CD14-positive monocyte (primary cell): Measurements from ENCODE around the gene PVALEF. TPM values are rescaled to one million over a fixed set of nuclear protein-coding genes. Genes with fewer than 3 reads are reported as not detected.

Experiments
- DNase-seq, 3 donors: peaks; one replicate each; pipeline ENCODE4 v3.0.0-alpha.2; 2011 to 2022
- H2AFZ ChIP-seq: 2 replicates; pipeline ENCODE4 v1.6.0; 2012; ENCODE audit warnings: mild to moderate bottlenecking, low read depth, low read length, inconsistent platforms; ENCODE audit not compliant: insufficient read depth, poor library complexity, severe bottlenecking
- H3K27ac ChIP-seq, 2 donors: 1 replicate in 1 of 2; 2 replicates in 1 of 2; pipeline ENCODE4 v1.5.1; 2012 to 2013; ENCODE audit warnings: low read length in 2 of 2, control low read depth in 1 of 2, inconsistent platforms in 1 of 2, low read depth in 1 of 2, mild to moderate bottlenecking in 1 of 2
- H3K27me3 ChIP-seq, 2 donors: one replicate each; pipeline versions ENCODE4 v1.6.0 to v1.6.1; 2011 to 2013; ENCODE audit warnings: low read length in 2 of 2; ENCODE audit not compliant: control insufficient read depth in 2 of 2, insufficient read depth in 2 of 2
- H3K36me3 ChIP-seq, 2 donors: replicated peaks in 1 of 2; 1 replicate in 1 of 2; 2 replicates in 1 of 2; pipeline versions ENCODE4 v1.5.1 to v1.6.1; 2012 to 2013; ENCODE audit warnings: low read length in 2 of 2, control low read depth in 1 of 2, inconsistent platforms in 1 of 2, mild to moderate bottlenecking in 1 of 2; ENCODE audit not compliant: insufficient read depth in 2 of 2, control insufficient read depth in 1 of 2
- H3K4me1 ChIP-seq, 2 donors: 1 replicate in 1 of 2; 2 replicates in 1 of 2; pipeline versions ENCODE4 v1.5.1 to v1.6.1; 2012 to 2013; ENCODE audit warnings: low read length in 2 of 2, control low read depth in 1 of 2, inconsistent platforms in 1 of 2, mild to moderate bottlenecking in 1 of 2, moderate library complexity in 1 of 2; ENCODE audit not compliant: insufficient read depth in 2 of 2, control insufficient read depth in 1 of 2
- H3K4me2 ChIP-seq: replicated peaks from 2 replicates; pipeline ENCODE3; 2012; ENCODE audit warnings: low read length, moderate library complexity, mild to moderate bottlenecking; ENCODE audit not compliant: poor library complexity, severe bottlenecking; ENCODE audit errors: extremely low read depth
- H3K4me3 ChIP-seq, 3 experiments: fragments of 200-600 bp in 1 of 3; sonication (generic) in 1 of 3; replicated peaks in 1 of 3; 1 replicate in 2 of 3; 2 replicates in 1 of 3; pipeline ENCODE4 v1.5.1; 2011 to 2013; ENCODE audit warnings: low read length in 3 of 3, mild to moderate bottlenecking in 3 of 3, control low read depth in 2 of 3, low read depth in 2 of 3, inconsistent platforms in 1 of 3, moderate library complexity in 1 of 3
- H3K79me2 ChIP-seq: 2 replicates; pipeline ENCODE4 v1.6.0; 2012; ENCODE audit warnings: mild to moderate bottlenecking, control low read depth, inconsistent platforms, low read length, moderate library complexity; ENCODE audit not compliant: insufficient read depth
- H3K9ac ChIP-seq: 2 replicates; pipeline ENCODE4 v1.6.0; 2017; ENCODE audit warnings: low read length, mild to moderate bottlenecking; ENCODE audit not compliant: insufficient read depth, poor library complexity, severe bottlenecking
- H3K9me3 ChIP-seq, 2 donors: replicated peaks in 1 of 2; 1 replicate in 1 of 2; 2 replicates in 1 of 2; pipeline versions ENCODE4 v1.5.1 to v1.6.1; 2012 to 2013; ENCODE audit warnings: low read length in 2 of 2, control low read depth in 1 of 2; ENCODE audit not compliant: control insufficient read depth in 1 of 2, insufficient read depth in 1 of 2
- H4K20me1 ChIP-seq: 2 replicates; pipeline ENCODE4 v1.6.0; 2012; ENCODE audit warnings: mild to moderate bottlenecking, low read length, control low read depth, moderate library complexity; ENCODE audit not compliant: insufficient read depth
- H3K27ac Mint-ChIP-seq, 7 donors: one replicate each; pipeline ENCODE4 v1.8.0; 2020; ENCODE audit warnings: mild to moderate bottlenecking in 7 of 7, mixed read lengths in 7 of 7, moderate library complexity in 6 of 7, inconsistent platforms in 2 of 7
- H3K27me3 Mint-ChIP-seq, 3 donors: one replicate each; pipeline ENCODE4 v1.8.0; 2021 to 2022; ENCODE audit warnings: low read depth in 3 of 3, mild to moderate bottlenecking in 3 of 3, mixed read lengths in 3 of 3, moderate library complexity in 3 of 3, inconsistent platforms in 1 of 3
- H3K36me3 Mint-ChIP-seq, 2 donors: one replicate each; pipeline ENCODE4 v1.8.0; 2020; ENCODE audit warnings: mixed read lengths in 2 of 2, inconsistent platforms in 1 of 2, mild to moderate bottlenecking in 1 of 2
- H3K4me1 Mint-ChIP-seq: one replicate; pipeline ENCODE4 v1.8.0; 2020; ENCODE audit warnings: mild to moderate bottlenecking, mixed read lengths
- H3K4me3 Mint-ChIP-seq, 2 donors: one replicate each; pipeline ENCODE4 v1.8.0; 2020; ENCODE audit warnings: mild to moderate bottlenecking in 2 of 2, mixed read lengths in 2 of 2, moderate library complexity in 1 of 2
- H3K9me3 Mint-ChIP-seq, 7 donors: one replicate each; pipeline ENCODE4 v1.8.0; 2020 to 2022; ENCODE audit warnings: mixed read lengths in 7 of 7, mild to moderate bottlenecking in 6 of 7, moderate library complexity in 6 of 7, inconsistent platforms in 2 of 7
- CTCF ChIP-seq: fragments of 200-600 bp; IDR thresholded peaks from one replicate; pipeline ENCODE4 v1.8.0; 2022; ENCODE audit warnings: antibody characterized with exemption, mild to moderate bottlenecking
- WGBS: methylation state at CpG from one replicate; pipeline ENCODE4 v1.1.5; 2013; ENCODE audit warnings: missing lambda C conversion rate; ENCODE audit not compliant: insufficient coverage; 5-methylcytosine and 5-hydroxymethylcytosine counted together
- intact Hi-C, 2 donors: fragments of 100-400 bp; cut with micrococcal nuclease; formaldehyde crosslinking; loops; one replicate each; pipeline versions ENCODE4 v1.15.0 to v1.15.1; 2023
- polyA plus RNA-seq, 3 donors: library from polyadenylated mRNA; depleted of rRNA in 1 of 3; unstranded in 2 of 3; stranded (reverse) in 1 of 3; fragments of 300-500 nt in 2 of 3; fragments of >200 nt in 1 of 3; fragmentation: Illumina TruSeq in 2 of 3; gene quantifications; 1 replicate in 2 of 3; 2 replicates in 1 of 3; pipeline ENCODE4 v1.2.3, GENCODE V29; 2012 to 2021

Gene PVALEF
- polyA plus RNA-seq, 3 donors, result not detected

- intact Hi-C loops, result no loop called here
- Histone ChIP-seq H3K27me3 (no peaks in the 10 kb centered on the region), H3K4me1 (no peaks in the 10 kb centered on the region), H3K9me3 (no peaks in the 10 kb centered on the region), H3K79me2 (no peaks in the 10 kb centered on the region), H3K4me3 (no peak overlapping the region), H3K36me3 (peaks cover 0 to 16% of the 10 kb centered on the region in 2 donors), H4K20me1 (no peaks in the 10 kb centered on the region), H3K4me2 (no peak overlapping the region), H2AFZ (no peak overlapping the region), H3K27ac (no peak overlapping the region), H3K9ac (no peak overlapping the region)
- no peaks in the 10 kb centered on the region for H3K4me1 Mint-ChIP-seq
- no peak overlapping the region for H3K4me3 Mint-ChIP-seq
- H3K9me3 Mint-ChIP-seq, result no peaks in the 10 kb centered on the region
- no peak for TF ChIP-seq CTCF
- no peaks in the 10 kb centered on the region for H3K27me3 Mint-ChIP-seq
- 94% methylated on average over 21 of the region's 21 CpGs for WGBS
- peaks cover 8 to 32% of the 10 kb centered on the region in 2 donors for H3K36me3 Mint-ChIP-seq
- H3K27ac Mint-ChIP-seq, result peak overlapping the region in 1 of 7 donors; percentile 37
- no peak for DNase-seq
These were observed 29.0 kb downstream of the PVALEF start for GRCh38 chr17:81194225-81194760.

- no peak for DNase-seq
- H3K9ac ChIP-seq, result no peak overlapping the region
- H3K4me3 ChIP-seq, result no peak overlapping the region
- H3K27me3 Mint-ChIP-seq, result no peaks in the 10 kb centered on the region
- no peak for TF ChIP-seq CTCF
- WGBS, result 97% methylated on average over 34 of the region's 37 CpGs
- H3K27ac ChIP-seq, result no peak overlapping the region
- H3K36me3 Mint-ChIP-seq, result peaks cover 8 to 36% of the 10 kb centered on the region in 2 donors
- H3K4me3 Mint-ChIP-seq, result no peak overlapping the region
- no peaks in the 10 kb centered on the region for H3K27me3 ChIP-seq
- H3K9me3 ChIP-seq, result no peaks in the 10 kb centered on the region
- intact Hi-C loops, result no loop called here
- no peak overlapping the region for H3K4me2 ChIP-seq
- no peaks in the 10 kb centered on the region for H3K4me1 Mint-ChIP-seq
- no peaks in the 10 kb centered on the region for H4K20me1 ChIP-seq
- no peak overlapping the region for H2AFZ ChIP-seq
- peaks cover 4 to 18% of the 10 kb centered on the region in 2 donors for H3K36me3 ChIP-seq
- no peak overlapping the region for H3K27ac Mint-ChIP-seq
- no peaks in the 10 kb centered on the region for H3K79me2 ChIP-seq
- no peaks in the 10 kb centered on the region for H3K4me1 ChIP-seq
- no peaks in the 10 kb centered on the region for H3K9me3 Mint-ChIP-seq
These were observed 29.9 kb downstream of the PVALEF start for GRCh38 chr17:81194941-81195901.
